ENCODE results near the gene PRSS48. TPM values are rescaled to one million over a fixed set of nuclear protein-coding genes. Genes with fewer than 3 reads are reported as not detected.
A peak's percentile ranks its signal among the peaks of the same experiment; 100 is the strongest.

The PRSS48 gene
- total RNA-seq, 1 experiment from 2014 or later, result not detected

DNA sequence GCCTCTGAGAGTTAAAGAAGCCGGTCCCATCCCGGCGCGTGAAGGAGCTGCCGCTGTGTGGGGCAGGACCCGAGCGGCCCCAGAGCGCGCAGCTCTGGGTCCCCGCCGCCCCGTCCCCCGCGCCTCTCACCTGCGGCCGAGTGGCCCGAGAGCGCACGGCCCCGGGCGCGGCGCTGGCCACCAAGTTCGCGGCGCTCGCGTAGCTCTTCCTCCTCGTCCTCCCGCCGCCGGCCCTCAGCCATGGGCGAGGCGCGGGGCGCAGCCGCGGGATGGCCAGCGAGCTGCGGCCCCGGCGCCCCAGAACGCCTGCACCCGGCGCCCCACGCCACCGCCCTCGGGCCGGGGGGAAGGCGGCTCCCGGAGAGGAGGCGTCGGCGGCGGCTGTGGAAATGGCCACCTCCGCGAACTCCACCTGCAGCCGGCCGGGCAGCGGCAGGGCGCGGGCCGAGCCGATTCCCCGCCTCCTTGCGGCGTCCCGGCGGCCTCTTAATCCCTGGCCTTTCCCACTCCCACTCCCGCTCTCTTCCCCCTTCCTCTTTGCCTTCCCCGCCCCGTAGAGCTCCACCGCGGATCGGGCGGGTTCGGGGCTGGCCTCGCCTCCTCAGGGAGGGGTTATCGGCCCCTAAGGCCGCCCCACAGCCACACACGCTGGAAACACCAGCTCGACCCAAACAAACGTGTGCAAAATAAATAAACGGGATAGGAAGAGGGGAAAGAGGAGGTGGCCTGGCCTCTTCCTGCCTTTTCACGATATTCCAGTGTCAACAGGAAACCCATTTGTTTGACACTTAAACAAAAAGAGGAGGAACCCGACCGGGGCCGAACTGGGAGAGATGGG lies 48.4 kb downstream of the PRSS48 start, which contains the start of gene SH3D19:
Gene SH3D19, minus strand, starts transcription at position 495 of the 838 bp plus-strand sequence. Its CDS starts 253 bp downstream, at position 242.
- Histone ChIP-seq H3K4me1 (ENCODE audit: control insufficient read depth in 1 of 2, insufficient read depth in 2 of 2, low read length in 2 of 2) (peaks cover 38 to 66% of the 10 kb centered on the region in 2 experiments), H3K9me2 (ENCODE audit: insufficient read depth) (no peaks in the 10 kb centered on the region), H3K79me2 (ENCODE audit: insufficient read depth, low read length) (peaks cover 40% of the 10 kb centered on the region), H4K20me1 (ENCODE audit: insufficient read depth) (no peaks in the 10 kb centered on the region), H3K27ac (ENCODE audit: low read depth, low read length) (peak within 1 kb of the TSS; percentile 96), H3K27me3 (ENCODE audit: insufficient read depth, low read length) (no peaks in the 10 kb centered on the region), H3K9me3 (ENCODE audit: control insufficient read depth in 1 of 2, insufficient read depth in 1 of 2, low read depth in 1 of 2, low read length in 2 of 2) (no peaks in the 10 kb centered on the region), H2AFZ (ENCODE audit: low read depth, low read length, poor library complexity, severe bottlenecking) (peak within 1 kb of the TSS; percentile 87), H3K9ac (ENCODE audit: low read length) (peak within 1 kb of the TSS; percentile 83), H3K36me3 (ENCODE audit: control insufficient read depth in 1 of 2, insufficient read depth in 2 of 2, low read length in 2 of 2) (no peaks in the 10 kb centered on the region), H3K4me2 (ENCODE audit: low read length) (peak within 1 kb of the TSS; percentile 85), H3K4me3 (replicated peaks in 1 of 2; ENCODE audit: low read depth in 1 of 2, low read length in 2 of 2) (peak within 1 kb of the TSS; percentile 57 to 69)
- intact Hi-C loops (cut with micrococcal nuclease), result no loop called here
- DNase-seq (ENCODE audit: low read depth, low spot score), result peak; percentile 68
- POLR2A ChIA-PET, result interaction anchor here (0.6 to 2.3 kb wide), 6 partner anchors 9 to 984 kb away, joined by 3 to 15 read pairs (median 4); partner anchors contain the start of gene FHIP1A
- TF ChIP-seq YY1 (IDR thresholded peaks at IDR 0.05; ENCODE audit: extremely low read depth, insufficient replicate concordance, low read depth, low read length) (peak; percentile 49), ZFX (IDR thresholded peaks at IDR 0.05) (peak; percentile 86), SIN3A (IDR thresholded peaks at IDR 0.05; ENCODE audit: low read depth) (peak; percentile 72; the same call in 1 of the 2 replicates), POLR2AphosphoS5 (IDR thresholded peaks at IDR 0.05; ENCODE audit: low read depth, low read length) (peak; percentile 66; the same call in 1 of the 2 replicates), ZNF274 (IDR thresholded peaks at IDR 0.05; ENCODE audit: low read depth, low read length) (no peak), EZH2phosphoT487 (IDR thresholded peaks at IDR 0.05; ENCODE audit: borderline replicate concordance) (no peak), ATF3 (IDR thresholded peaks at IDR 0.05) (no peak), CBX3 (IDR thresholded peaks at IDR 0.05; ENCODE audit: low read depth) (no peak)
- TF ChIP-seq, protein P1, sequence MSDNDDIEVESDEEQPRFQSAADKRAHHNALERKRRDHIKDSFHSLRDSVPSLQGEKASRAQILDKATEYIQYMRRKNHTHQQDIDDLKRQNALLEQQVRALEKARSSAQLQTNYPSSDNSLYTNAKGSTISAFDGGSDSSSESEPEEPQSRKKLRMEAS (IDR thresholded peaks at IDR 0.05), result 0 out of 2 replicates have a peak, but pooled peaks have one; percentile 58
- CTCF ChIA-PET, result interaction anchor here (0.9 to 1.2 kb wide), 2 partner anchors 20 to 49 kb away, joined by 3 read pairs; partner anchors contain the start of gene PRSS48
- RAD21 ChIA-PET (ENCODE audit: low non-redundant PET in 1 of 2, low total read pairs in 2 of 2, uncharacterized antibody in 2 of 2, unreplicated experiment in 2 of 2), result no interaction called here
- BruUV-seq (replicated peaks), result no TSS peak
- ATAC-seq, result peak; percentile 86
